SK-N-MC (cell line): ENCODE data around the gene TCN2.
"Not testable (repeated sequence)": the region's sequence is repeated elsewhere in the genome, so short reads cannot be mapped to it uniquely, and the experiment has no call there.

ENCODE experiments used
- DNase-seq: peaks from one replicate; pipeline ENCODE4 v3.0.0-alpha.2; 2011; ENCODE audit warnings: low read depth, low spot score
- H3K27ac ChIP-seq: fragments of 200-600 bp; sonication (generic); 2 replicates; pipeline ENCODE4 v1.5.1; 2016; ENCODE audit warnings: mixed run types
- H3K36me3 ChIP-seq: fragments of 200-600 bp; sonication (generic); 2 replicates; pipeline ENCODE4 v1.6.1; 2017; ENCODE audit warnings: antibody characterized with exemption, low read length, mixed read lengths; ENCODE audit not compliant: insufficient read depth
- H3K4me3 ChIP-seq: fragments of 200-600 bp; sonication (generic); 2 replicates; pipeline ENCODE4 v1.5.1; 2016
- H3K9ac ChIP-seq: fragments of 200-600 bp; sonication (generic); 2 replicates; pipeline ENCODE4 v1.8.0; 2017; ENCODE audit warnings: mixed run types, mixed read lengths; ENCODE audit not compliant: insufficient read length
- H3K9me3 ChIP-seq: fragments of 200-600 bp; sonication (generic); 2 replicates; pipeline ENCODE4 v1.6.1; 2017; ENCODE audit warnings: low read depth, mild to moderate bottlenecking, antibody characterized with exemption, low read length, moderate library complexity, mixed read lengths
- EZH2 ChIP-seq: fragments of 200-600 bp; sonication (generic); IDR thresholded peaks from one replicate; pipeline ENCODE4 v1.6.1; 2017; ENCODE audit warnings: antibody characterized with exemption
- FOXP2 ChIP-seq: optimal IDR thresholded peaks from 2 replicates; pipeline ENCODE3; 2011; ENCODE audit warnings: mild to moderate bottlenecking, moderate library complexity; ENCODE audit not compliant: insufficient read depth; ENCODE audit errors: extremely low read length, control extremely low read depth
- POLR2AphosphoS5 ChIP-seq: IDR thresholded peaks from 2 replicates; pipeline ENCODE4 v1.6.1; 2012; ENCODE audit warnings: mild to moderate bottlenecking, low read depth, low read length, borderline replicate concordance

TCN2 gene

GRCh38 chr22:30606455-30607299 is at the start of gene TCN2:
Gene TCN2, plus strand, starts transcription at chr22:30607174. Its CDS starts 158 bp downstream, at chr22:30607332.
- no peaks in the 10 kb centered on the region for H3K9me3 ChIP-seq
- H3K27ac ChIP-seq = no peak within 1 kb of the TSS
- no peak within 1 kb of the TSS for H3K4me3 ChIP-seq
- TF ChIP-seq FOXP2 = no peak
- TF ChIP-seq POLR2AphosphoS5 = no peak
- no peak for TF ChIP-seq EZH2
- no peak within 1 kb of the TSS for H3K9ac ChIP-seq
- DNase-seq = no peak
- no peaks in the 10 kb centered on the region for H3K36me3 ChIP-seq

- Histone ChIP-seq H3K27ac (no peak overlapping the region), H3K4me3 (no peak overlapping the region), H3K9me3 (no peaks in the 10 kb centered on the region), H3K9ac (no peak overlapping the region), H3K36me3 (no peaks in the 10 kb centered on the region)
- no peak for DNase-seq
- TF ChIP-seq POLR2AphosphoS5 (no peak), FOXP2 (no peak), EZH2 (no peak)
These were observed 49.7 kb upstream of the TCN2 start for GRCh38 chr22:30557243-30557642.

GRCh38 chr22:30559889-30560288 is 47.1 kb upstream of the TCN2 start:
- H3K4me3 ChIP-seq = no peak overlapping the region
- DNase-seq = no peak
- no peaks in the 10 kb centered on the region for H3K36me3 ChIP-seq
- H3K27ac ChIP-seq = no peak overlapping the region
- H3K9me3 ChIP-seq = no peaks in the 10 kb centered on the region
- TF ChIP-seq EZH2 (no peak), POLR2AphosphoS5 (no peak), FOXP2 (no peak)
- no peak overlapping the region for H3K9ac ChIP-seq

- not testable (repeated sequence) for DNase-seq, H3K4me3 ChIP-seq, H3K27ac ChIP-seq, H3K9ac ChIP-seq, H3K9me3 ChIP-seq, H3K36me3 ChIP-seq
These were observed 46.3 kb upstream of the TCN2 start for GRCh38 chr22:30560643-30561202.

- Histone ChIP-seq H3K9ac (no peak overlapping the region), H3K36me3 (no peaks in the 10 kb centered on the region), H3K27ac (no peak overlapping the region), H3K9me3 (no peaks in the 10 kb centered on the region), H3K4me3 (no peak overlapping the region)
- DNase-seq = no peak
- TF ChIP-seq FOXP2 = no peak
- TF ChIP-seq POLR2AphosphoS5 = no peak
- TF ChIP-seq EZH2 = no peak
These were observed 45.4 kb upstream of the TCN2 start for GRCh38 chr22:30561402-30562189.

- no peak for TF ChIP-seq POLR2AphosphoS5
- no peak for TF ChIP-seq FOXP2
- TF ChIP-seq EZH2 = no peak
- H3K4me3 ChIP-seq = no peak overlapping the region
- no peak for DNase-seq
- H3K27ac ChIP-seq = no peak overlapping the region
- H3K9me3 ChIP-seq = no peaks in the 10 kb centered on the region
- H3K9ac ChIP-seq = no peak overlapping the region
- no peaks in the 10 kb centered on the region for H3K36me3 ChIP-seq
These were observed 44.6 kb upstream of the TCN2 start for GRCh38 chr22:30562366-30562765.

- DNase-seq = no peak
- Histone ChIP-seq H3K9ac (no peak overlapping the region), H3K36me3 (no peaks in the 10 kb centered on the region), H3K4me3 (no peak overlapping the region), H3K27ac (no peak overlapping the region), H3K9me3 (no peaks in the 10 kb centered on the region)
- TF ChIP-seq POLR2AphosphoS5 (no peak), FOXP2 (no peak), EZH2 (no peak)
These were observed 42.8 kb upstream of the TCN2 start for GRCh38 chr22:30564045-30564760.

GRCh38 chr22:30564761-30565119 is 42.2 kb upstream of the TCN2 start:
- H3K9me3 ChIP-seq = no peaks in the 10 kb centered on the region
- TF ChIP-seq POLR2AphosphoS5 (no peak), FOXP2 (no peak), EZH2 (no peak)
- no peak overlapping the region for H3K4me3 ChIP-seq
- H3K27ac ChIP-seq = no peak overlapping the region
- H3K9ac ChIP-seq = no peak overlapping the region
- no peaks in the 10 kb centered on the region for H3K36me3 ChIP-seq
- DNase-seq = no peak
